GM12864 (cell line): ENCODE results near the gene OR1E2.
A peak's percentile ranks its signal among the peaks of the same experiment; 100 is the strongest.
"Not testable (repeated sequence)": the region's sequence is repeated elsewhere in the genome, so short reads cannot be mapped to it uniquely, and the experiment has no call there.

Source experiments
- DNase-seq: peaks from one replicate; pipeline ENCODE4 v3.0.0-alpha.2; 2011; ENCODE audit warnings: low read depth
- H3K4me3 ChIP-seq: 2 replicates; pipeline ENCODE4 v1.5.1; 2011; ENCODE audit warnings: mild to moderate bottlenecking, low read depth, low read length, control low read depth
- CTCF ChIP-seq: IDR thresholded peaks from 2 replicates; pipeline ENCODE4 v1.5.1; 2011; ENCODE audit warnings: low read depth, mild to moderate bottlenecking, moderate library complexity, low read length, control low read depth, inconsistent platforms; ENCODE audit errors: missing control alignments

Gene OR1E2

DNA sequence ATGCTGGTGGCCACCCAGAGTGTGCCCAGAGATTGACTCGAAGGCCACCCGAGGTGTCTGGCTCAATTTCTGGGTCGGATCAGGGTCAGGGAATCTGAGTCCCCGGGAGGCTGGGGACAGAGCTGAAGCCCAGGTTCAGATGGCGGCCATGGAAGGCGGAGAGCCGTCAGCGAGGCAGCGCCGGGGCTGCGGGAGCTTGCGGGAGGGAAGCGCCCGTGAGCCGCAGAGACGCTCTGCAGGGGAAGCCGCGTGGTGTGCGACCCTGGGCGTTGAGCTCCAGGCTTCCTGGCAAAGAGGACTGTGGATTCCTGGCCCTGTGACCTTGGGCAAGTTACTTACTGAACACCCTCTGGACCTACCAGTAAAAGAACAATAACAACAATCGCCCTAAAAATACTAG, 38.5 kb upstream of the OR1E2 start:
- no peak for DNase-seq
- no peak for TF ChIP-seq CTCF
- H3K4me3 ChIP-seq, result no peak overlapping the region

- no peak for DNase-seq
- no peak within 1 kb of the TSS for H3K4me3 ChIP-seq
- TF ChIP-seq CTCF, result no peak
Measured at GRCh38 chr17:3471599-3471998, 38.0 kb upstream of the OR1E2 start, which contains the start of gene SPATA22. TSS of gene SPATA22 (minus strand) at chr17:3471819. CDS start at chr17:3469325, 2,494 bp downstream.

- no peak overlapping the region for H3K4me3 ChIP-seq
- TF ChIP-seq CTCF, result no peak
- DNase-seq, result no peak
Measured at GRCh38 chr17:3469529-3469928, 35.9 kb upstream of the OR1E2 start.

DNA sequence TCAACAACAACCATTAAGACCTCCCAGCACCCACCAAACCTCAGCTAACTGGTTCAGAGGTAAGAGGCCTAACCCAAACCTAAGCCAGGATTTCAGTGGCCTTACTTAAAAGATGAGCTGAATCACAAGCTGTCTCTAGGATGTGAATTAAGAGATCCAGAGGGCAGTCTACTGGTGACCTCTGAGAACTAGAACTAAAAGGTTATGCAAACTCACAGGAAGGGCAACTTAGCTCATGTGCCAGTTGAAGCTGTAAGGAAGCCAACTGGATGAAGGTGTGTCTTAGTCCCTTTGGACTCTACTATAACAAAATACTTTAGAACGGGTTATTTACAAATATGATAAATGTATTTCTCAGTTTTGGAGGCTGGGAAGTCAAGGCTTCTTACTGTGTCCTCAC, 32.7 kb upstream of the OR1E2 start:
- H3K4me3 ChIP-seq, DNase-seq: not testable (repeated sequence)

DNA sequence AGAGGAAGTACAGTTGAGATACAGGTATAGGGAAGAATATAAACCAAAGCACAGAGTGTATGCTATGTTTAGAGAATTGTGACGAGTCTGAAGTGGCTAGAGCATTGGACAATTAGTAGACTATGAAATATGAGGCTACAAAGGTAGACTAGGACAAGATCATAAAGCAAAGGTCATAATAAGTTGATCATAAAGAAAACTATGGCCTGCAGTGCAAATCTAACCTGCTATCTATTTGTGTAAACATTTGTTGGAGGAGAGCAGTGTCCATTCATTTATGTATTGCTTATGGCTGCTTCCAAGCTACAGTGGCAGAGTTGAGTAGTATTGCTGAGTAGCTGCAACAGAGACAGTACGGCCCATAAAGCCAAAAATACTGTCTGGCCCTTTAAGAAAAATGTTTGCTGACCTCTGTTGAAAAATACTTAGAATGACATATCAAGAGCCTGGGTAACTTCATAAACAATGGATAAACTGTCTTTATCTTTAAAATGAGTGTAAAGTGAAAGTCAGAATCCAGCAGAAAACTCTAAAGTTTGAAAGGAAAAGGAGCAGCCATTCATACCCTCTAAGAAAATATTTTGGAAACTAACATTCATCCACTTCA, 14.5 kb upstream of the OR1E2 start:
- no peak for DNase-seq
- TF ChIP-seq CTCF, result no peak
- no peak overlapping the region for H3K4me3 ChIP-seq

- no peak for DNase-seq
- TF ChIP-seq CTCF, result peak; percentile 38
Measured at GRCh38 chr17:3447625-3448024, 14.0 kb upstream of the OR1E2 start.

GRCh38 chr17:3440451-3440850, 6.8 kb upstream of the OR1E2 start:
- no peak overlapping the region for H3K4me3 ChIP-seq
- no peak for TF ChIP-seq CTCF
- no peak for DNase-seq

More at GRCh38 chr17:3447625-3448024, 14.0 kb upstream of the OR1E2 start:
- no peak overlapping the region for H3K4me3 ChIP-seq
